ENCODE data around the gene ACTL7A.

Gene ACTL7A

DNA sequence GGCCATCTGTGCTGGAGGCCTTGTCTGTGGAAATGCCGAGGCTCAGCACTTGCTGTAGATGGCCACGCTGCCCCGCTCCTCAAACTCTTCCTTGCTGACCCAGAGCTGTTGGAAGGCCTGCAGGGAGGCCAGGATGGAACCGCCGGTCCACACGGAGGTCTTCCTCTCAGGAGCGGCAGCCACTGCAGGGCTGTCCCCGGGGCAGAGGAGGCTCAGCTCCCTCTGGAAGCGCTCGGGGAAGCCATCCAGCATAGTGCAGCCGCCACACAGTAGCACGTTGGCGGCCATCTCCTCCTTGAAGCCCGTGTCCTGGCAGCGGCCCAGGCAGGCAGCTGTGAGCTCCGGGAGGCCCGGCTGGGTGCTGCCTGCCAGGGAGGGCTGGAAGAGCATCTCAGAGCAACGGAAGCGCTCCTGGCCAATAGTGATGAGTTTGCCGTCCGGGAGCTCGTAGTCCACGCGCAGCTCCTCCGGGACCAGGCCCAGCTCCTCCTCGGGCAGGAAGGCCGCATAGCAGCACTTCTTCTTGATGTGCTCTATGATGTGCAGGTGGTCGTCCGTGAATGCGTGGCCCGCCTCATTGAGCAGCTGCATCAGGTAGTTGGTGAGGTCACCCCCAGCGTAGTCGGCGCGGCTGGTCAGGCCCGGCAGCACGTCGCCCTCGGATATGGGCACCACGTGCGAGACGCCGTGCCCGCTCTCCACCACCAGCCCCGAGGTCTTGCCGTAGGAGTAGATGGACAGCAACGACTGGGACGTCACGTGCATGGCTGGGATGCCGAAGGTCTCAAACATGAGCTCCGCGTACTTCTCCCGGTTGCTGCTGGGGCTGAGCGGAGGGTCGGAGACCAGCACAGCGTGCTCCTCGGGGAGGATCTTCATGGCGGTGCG, 7.2 kb upstream of the ACTL7A start:
- CTCF ChIA-PET, result interaction anchor here (0.7 to 1.2 kb wide), 3 partner anchors 14 to 55 kb away, joined by 3 to 4 read pairs (median 3); no protein-coding TSS in a partner anchor
- POLR2A ChIA-PET, result no interaction called here
- TF ChIP-seq CTCF (IDR thresholded peaks at IDR 0.05; ENCODE audit: control extremely low read depth, extremely low read depth, low read depth, missing control alignments), result no peak
- DNase-seq (ENCODE audit: extremely low spot score), result no peak

- no peak for DNase-seq (ENCODE audit: extremely low spot score)
- POLR2A ChIA-PET, result no interaction called here
- CTCF ChIA-PET, result interaction anchor here (0.7 to 1.9 kb wide), 2 partner anchors 14 to 99 kb away, joined by 3 to 4 read pairs; no protein-coding TSS in a partner anchor
- no peak for TF ChIP-seq CTCF (IDR thresholded peaks at IDR 0.05; ENCODE audit: control extremely low read depth, extremely low read depth, low read depth, missing control alignments)
Observed at GRCh38 chr9:108855529-108855886, 6.6 kb upstream of the ACTL7A start.

- no peak for DNase-seq (ENCODE audit: extremely low spot score)
- POLR2A ChIA-PET, result interaction anchor here (0.6 kb wide), 1 partner anchor 1237 kb away, joined by 4 read pairs; no protein-coding TSS in a partner anchor
- TF ChIP-seq CTCF (IDR thresholded peaks at IDR 0.05; ENCODE audit: control extremely low read depth, extremely low read depth, low read depth, missing control alignments), result no peak
- CTCF ChIA-PET, result interaction anchor here (0.7 to 1.9 kb wide), 2 partner anchors 15 to 98 kb away, joined by 3 to 4 read pairs; no protein-coding TSS in a partner anchor
Observed at GRCh38 chr9:108855888-108856287, 6.2 kb upstream of the ACTL7A start, which contains the start of gene ACTL7B. Gene ACTL7B, minus strand, starts transcription at chr9:108855986. Its CDS starts 56 bp downstream, at chr9:108855930.

GRCh38 chr9:108857572-108857971, 4.5 kb upstream of the ACTL7A start:
- no peak for TF ChIP-seq CTCF (IDR thresholded peaks at IDR 0.05; ENCODE audit: control extremely low read depth, extremely low read depth, low read depth, missing control alignments)
- ChIA-PET POLR2A (no interaction called here), CTCF (interaction anchor here (1.9 kb wide), 1 partner anchor 97 kb away, joined by 4 read pairs; no protein-coding TSS in a partner anchor)
- no peak for DNase-seq (ENCODE audit: extremely low spot score)

- CTCF ChIA-PET, result no interaction called here
- DNase-seq (ENCODE audit: extremely low spot score), result no peak
- TF ChIP-seq CTCF (IDR thresholded peaks at IDR 0.05; ENCODE audit: control extremely low read depth, extremely low read depth, low read depth, missing control alignments), result no peak
- POLR2A ChIA-PET, result no interaction called here
Observed at GRCh38 chr9:108859459-108860114, 2.5 kb upstream of the ACTL7A start.

GRCh38 chr9:108860354-108860753, 1.7 kb upstream of the ACTL7A start:
- no peak for DNase-seq (ENCODE audit: extremely low spot score)
- ChIA-PET POLR2A (no interaction called here), CTCF (no interaction called here)
- no peak for TF ChIP-seq CTCF (IDR thresholded peaks at IDR 0.05; ENCODE audit: control extremely low read depth, extremely low read depth, low read depth, missing control alignments)
